HG02642 (cell line): ENCODE data around the gene SDHB.

Experiments used
- ATAC-seq: cut with Tn5 transposase; IDR thresholded peaks from one replicate; pipeline ENCODE4 v1.9.1; 2021; ENCODE audit warnings: mild to moderate bottlenecking; ENCODE audit not compliant: unreplicated experiment, poor library complexity

SDHB gene

DNA sequence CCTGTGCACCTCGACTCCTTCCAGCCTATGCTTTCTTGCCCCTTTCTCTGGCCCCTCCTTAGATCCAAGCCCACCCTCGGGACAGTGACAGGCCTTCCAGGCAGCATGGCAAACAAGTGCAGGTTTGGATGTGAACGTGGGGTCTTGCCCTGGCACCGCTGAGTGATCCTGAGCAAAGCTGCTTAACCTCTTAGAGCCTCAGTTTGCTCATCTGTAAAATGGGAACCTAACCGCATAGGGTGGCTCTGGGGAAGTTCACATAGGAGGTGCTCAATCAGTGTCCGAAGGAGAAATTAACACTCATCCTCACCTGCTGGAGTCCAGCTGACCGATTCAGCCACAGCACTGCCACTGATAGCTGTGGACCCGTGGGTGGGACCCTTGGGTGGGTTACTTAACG lies 80.6 kb downstream of the SDHB start:
- ATAC-seq, result no peak

GRCh38 chr1:16972189-16972895 lies 81.5 kb downstream of the SDHB start:
- ATAC-seq, result no peak

- ATAC-seq, result no peak
Measured at GRCh38 chr1:16971341-16972188, 82.3 kb downstream of the SDHB start.

DNA sequence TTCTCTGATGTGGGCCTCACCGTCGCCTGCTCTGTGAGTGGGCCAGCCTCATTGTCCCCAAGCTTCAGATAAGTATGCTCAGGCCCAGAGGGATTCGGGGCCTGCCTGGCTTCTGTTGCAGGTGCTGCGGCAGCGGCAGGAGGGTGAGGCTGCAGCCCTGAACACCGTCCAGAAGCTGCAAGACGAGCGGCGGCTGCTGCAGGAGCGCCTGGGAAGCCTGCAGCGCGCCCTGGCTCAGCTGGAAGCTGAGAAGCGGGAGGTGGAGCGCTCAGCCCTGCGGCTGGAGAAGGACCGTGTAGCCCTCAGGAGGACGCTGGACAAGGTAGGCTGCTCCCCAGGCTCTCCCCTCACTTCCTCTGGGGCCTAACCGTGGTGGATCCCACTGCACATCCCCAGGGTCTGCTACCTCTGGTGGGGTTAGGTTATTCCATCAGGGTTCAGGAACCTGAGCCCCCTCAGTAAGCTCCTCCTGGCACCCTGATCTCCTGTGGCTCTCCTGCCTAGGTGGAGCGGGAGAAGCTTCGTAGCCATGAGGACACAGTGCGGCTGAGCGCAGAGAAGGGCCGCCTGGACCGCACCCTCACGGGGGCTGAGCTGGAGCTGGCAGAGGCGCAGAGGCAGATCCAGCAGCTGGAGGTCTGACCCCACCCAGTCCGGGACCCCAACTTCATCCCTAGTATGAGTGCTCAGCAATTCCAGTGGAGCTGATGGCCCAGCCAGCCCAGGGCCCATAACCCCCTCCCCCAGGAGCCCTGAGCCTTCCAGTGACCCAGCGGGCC lies 83.5 kb downstream of the SDHB start:
- ATAC-seq, result no peak

GRCh38 chr1:16969651-16970050 lies 84.2 kb downstream of the SDHB start:
- ATAC-seq, result no peak

DNA sequence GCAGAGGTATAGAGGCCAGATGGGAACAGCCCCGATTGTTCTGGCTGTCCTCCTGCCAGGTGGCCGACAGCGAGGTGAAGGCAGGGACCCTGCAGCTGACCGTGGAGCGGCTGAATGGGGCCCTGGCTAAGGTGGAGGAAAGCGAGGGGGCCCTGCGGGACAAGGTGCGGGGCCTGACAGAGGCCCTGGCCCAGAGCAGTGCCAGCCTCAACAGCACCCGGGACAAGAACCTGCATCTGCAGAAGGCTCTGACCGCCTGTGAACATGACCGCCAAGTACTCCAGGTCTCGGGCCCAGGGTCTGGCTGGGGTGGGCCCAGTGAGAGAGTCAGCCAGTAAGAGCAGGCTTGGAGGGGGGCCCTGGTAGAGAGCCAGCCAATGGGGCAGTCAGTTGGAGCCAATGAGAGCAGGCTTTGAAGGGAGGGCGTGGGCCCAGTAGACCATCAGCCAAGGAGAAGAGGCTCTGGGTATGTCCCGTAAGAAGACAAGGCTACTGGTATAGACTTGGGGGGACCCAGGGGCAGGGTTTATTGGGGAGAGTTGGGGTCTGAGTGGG lies 84.7 kb downstream of the SDHB start:
- ATAC-seq, result no peak
